ENCODE results near the gene ITIH2. TPM values are rescaled to one million over a fixed set of nuclear protein-coding genes. Genes with fewer than 3 reads are reported as not detected.

Gene ITIH2
- total and polyA plus RNA-seq, 9 of the 15 experiments (the other 6 are each of a cell fraction or from before 2014, with no cell fraction given): 0.66 TPM; not detected in 8

DNA sequence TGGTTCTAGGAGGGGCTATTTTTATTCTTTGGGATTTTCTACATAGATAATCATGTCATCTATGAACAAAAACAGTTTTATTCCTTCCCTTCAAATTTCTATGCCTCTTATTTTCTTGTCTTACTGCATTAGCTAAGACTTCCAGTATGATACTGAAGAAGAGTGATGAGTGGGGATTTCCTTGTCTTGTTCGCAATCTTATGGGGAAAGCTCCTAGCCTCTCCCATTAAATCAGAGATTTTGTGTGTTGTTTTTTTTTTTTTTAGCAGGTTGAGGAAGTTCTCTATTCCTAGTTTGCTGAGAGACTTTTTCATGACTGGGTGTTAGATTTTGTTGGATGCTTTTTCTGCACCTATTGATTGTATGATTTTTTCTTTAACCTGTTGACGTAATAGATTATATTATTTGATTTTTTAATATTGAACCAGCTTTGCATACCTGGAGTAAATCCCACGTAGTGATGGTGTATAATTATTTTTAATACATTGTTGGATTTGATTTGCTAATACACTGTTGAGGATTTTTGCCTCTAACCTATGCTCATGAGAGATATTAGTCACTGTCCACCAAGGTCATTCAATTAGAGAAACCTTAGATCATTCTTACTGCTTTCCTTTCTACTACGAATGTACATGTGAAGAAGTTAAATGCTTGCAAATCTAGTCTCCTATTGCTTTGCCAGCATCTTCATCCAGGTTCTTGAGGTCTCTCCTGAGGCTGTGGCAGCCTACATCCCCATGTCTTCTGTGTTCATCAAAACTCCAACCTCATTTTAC is 91.3 kb downstream of the ITIH2 start (continued):
- TF ChIP-seq PURB (CRISPR knock-in tag; IDR thresholded peaks at IDR 0.05; ENCODE audit: low read depth): no peak
- no peak for TF ChIP-seq ETS2 (tag; IDR thresholded peaks at IDR 0.05; ENCODE audit: borderline replicate concordance, poor library complexity, severe bottlenecking)
- no peak for TF ChIP-seq TFAM (CRISPR knock-in tag; conservative IDR thresholded peaks at IDR 0.05)
- TF ChIP-seq ESRRB (CRISPR knock-in tag; IDR thresholded peaks at IDR 0.05; ENCODE audit: borderline replicate concordance): no peak
- no peak for TF ChIP-seq JUNB (CRISPR knock-in tag; conservative IDR thresholded peaks at IDR 0.05)
- TF ChIP-seq NFIC (IDR thresholded peaks at IDR 0.05): no peak
- no peak for TF ChIP-seq ZBTB11 (CRISPR knock-in tag; IDR thresholded peaks at IDR 0.05)
- no peak for TF ChIP-seq BRD4 (IDR thresholded peaks at IDR 0.05)

Data from K562 (cell line).